ENCODE data around the gene CDKAL1.

The CDKAL1 gene

DNA sequence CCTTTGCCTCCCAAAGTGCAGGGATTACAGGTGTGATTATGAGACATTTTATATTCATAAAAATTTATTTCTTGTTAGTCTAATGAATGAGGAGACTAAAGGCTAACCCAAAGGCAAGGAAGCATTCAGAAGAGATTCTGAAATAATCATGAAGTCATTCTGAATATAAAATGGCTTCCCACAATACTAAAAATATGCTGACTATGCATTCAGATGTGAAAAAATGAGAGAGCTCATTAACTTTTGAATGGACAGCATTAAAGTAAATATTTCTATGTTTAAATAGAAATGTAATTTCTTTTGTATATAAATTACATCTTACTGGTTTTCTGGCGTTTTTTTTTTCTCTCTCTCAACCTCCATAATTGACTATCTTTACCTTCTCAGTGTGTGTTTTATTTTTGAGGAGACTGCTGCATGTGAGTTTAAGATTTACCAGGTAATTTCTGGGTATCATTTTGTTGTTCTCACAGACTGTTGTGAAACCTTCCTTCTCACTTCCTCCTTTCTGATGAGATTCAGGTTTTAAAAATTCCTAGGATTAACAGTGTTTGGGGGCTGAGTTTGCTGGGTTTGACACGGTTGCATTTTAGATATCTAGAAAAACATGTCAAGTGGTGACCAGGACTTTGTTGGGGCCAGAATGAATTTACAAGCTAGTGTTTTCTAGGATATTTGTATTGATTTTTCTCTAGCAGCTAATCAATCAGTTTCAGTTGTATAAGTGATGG lies 316.6 kb downstream of the CDKAL1 start:
- H3K27ac ChIP-seq, result no peak overlapping the region
- TF ChIP-seq, protein P1, sequence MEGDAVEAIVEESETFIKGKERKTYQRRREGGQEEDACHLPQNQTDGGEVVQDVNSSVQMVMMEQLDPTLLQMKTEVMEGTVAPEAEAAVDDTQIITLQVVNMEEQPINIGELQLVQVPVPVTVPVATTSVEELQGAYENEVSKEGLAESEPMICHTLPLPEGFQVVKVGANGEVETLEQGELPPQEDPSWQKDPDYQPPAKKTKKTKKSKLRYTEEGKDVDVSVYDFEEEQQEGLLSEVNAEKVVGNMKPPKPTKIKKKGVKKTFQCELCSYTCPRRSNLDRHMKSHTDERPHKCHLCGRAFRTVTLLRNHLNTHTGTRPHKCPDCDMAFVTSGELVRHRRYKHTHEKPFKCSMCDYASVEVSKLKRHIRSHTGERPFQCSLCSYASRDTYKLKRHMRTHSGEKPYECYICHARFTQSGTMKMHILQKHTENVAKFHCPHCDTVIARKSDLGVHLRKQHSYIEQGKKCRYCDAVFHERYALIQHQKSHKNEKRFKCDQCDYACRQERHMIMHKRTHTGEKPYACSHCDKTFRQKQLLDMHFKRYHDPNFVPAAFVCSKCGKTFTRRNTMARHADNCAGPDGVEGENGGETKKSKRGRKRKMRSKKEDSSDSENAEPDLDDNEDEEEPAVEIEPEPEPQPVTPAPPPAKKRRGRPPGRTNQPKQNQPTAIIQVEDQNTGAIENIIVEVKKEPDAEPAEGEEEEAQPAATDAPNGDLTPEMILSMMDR (conservative IDR thresholded peaks at IDR 0.05), result no peak

DNA sequence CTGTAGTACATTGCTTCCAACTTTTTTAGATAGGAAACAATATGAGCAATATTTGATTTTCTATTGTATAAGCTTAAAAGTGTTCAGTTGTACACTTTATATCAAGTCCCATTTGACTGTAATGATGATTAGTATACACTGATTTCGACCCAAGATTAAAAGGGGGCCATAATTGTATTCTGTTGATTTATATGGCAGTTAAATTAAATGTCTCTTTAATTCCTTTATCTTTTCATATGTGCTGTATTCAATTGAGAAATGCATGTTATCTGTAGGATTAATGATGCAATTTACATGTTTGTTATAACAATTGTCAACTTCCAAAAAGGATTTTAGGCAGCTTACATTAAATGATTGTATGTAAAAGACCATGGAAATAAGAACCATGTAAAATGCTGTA lies 317.5 kb downstream of the CDKAL1 start:
- TF ChIP-seq, protein P1 (conservative IDR thresholded peaks at IDR 0.05), result no peak
- no peak overlapping the region for H3K27ac ChIP-seq

DNA sequence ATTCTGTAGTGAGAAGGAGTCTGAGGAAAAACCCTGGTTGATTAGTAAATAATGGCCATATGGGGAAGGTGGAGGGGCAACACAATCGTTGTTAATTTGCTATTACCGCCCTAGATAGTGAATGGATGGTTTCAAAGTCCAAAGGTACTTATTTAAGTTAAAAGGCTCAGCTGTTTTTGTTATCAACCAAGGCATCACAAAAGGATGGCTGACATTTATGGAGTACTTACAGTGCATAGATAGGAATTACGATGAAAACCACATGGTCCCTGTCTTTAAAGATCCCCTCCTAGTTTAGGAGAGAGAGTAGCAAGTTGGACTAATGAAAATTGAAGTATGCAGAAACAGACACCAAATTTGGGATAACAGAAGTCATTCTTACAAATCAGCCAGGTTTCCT lies 319.6 kb downstream of the CDKAL1 start:
- H3K27ac ChIP-seq, result no peak overlapping the region
- TF ChIP-seq, protein P1 (conservative IDR thresholded peaks at IDR 0.05), result no peak

DNA sequence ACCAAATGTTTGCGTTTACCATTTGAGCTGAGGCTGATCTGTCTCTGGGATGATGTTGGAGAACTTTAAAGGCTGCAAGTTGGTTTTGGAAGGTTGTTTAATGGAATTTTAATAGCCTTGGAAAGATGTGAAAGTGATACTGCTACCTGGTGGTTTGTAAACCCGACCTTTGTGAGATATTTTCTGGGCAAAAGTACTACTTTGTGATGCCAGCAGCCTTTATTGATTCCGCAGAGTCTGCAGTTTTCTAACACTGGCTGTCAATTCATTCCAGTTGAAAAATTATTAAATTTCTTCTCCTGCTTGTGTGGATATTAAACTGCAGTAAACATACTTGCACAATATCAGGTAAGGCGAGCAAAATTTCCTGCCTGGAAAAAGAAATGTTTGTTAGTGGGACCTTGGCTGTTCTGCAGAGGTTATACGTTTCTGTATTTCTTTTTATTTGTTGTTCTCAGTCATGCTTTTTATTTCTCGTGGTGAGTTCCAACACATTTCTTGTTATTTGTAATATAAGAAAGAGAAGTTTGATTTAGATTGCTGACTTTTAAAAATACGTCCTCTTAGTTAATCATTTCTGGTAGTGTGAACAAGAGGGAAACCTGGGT lies 322.5 kb downstream of the CDKAL1 start:
- TF ChIP-seq, protein P1 (conservative IDR thresholded peaks at IDR 0.05), result no peak

DNA sequence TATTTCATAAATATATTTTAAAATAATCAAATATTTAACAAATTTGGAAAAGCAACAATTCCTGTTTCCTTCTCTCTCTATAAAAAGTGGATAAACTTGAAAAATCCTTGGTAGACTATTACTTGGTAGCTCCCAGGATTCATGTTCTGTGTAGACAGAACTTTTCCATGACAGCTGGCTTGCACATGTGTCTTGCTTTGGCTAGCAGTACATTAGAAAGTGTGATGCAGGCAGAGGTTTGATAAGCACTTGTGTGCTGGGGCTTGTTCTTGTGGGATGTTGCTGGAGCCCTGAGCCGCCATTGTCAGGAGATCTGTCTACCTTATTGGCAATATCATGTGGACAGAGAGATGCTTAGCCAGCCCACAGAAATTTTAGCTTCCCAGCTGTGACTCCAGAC lies 327.2 kb downstream of the CDKAL1 start:
- TF ChIP-seq, protein P1 (conservative IDR thresholded peaks at IDR 0.05), result no peak
- H3K27ac ChIP-seq, result no peak overlapping the region

More for the DNA sequence above, 322.5 kb downstream of the CDKAL1 start:
- no peak overlapping the region for H3K27ac ChIP-seq

DNA sequence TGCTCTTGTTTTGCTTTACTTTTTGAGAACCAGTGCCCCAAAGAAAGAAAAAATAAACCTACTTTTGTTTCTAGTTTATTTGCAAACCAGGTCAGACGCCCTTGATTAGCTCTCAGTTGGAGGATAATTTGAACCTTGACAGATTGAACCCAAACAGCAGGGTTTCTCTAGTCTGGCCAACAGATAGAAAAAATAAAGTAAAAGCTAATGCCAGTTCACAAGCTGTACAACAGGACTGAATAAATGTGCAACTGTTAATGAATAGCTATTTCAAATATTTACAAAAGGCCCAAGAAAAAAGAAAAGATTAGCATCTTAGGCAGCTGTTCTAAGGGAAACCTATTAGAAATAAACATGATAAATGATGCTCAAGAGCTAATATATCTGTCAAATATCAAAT lies 331.8 kb downstream of the CDKAL1 start:
- TF ChIP-seq, protein P1 (conservative IDR thresholded peaks at IDR 0.05), result no peak
- H3K27ac ChIP-seq, result 0 out of 2 replicates have a peak overlapping the region, but pooled peaks have one; percentile 20

DNA sequence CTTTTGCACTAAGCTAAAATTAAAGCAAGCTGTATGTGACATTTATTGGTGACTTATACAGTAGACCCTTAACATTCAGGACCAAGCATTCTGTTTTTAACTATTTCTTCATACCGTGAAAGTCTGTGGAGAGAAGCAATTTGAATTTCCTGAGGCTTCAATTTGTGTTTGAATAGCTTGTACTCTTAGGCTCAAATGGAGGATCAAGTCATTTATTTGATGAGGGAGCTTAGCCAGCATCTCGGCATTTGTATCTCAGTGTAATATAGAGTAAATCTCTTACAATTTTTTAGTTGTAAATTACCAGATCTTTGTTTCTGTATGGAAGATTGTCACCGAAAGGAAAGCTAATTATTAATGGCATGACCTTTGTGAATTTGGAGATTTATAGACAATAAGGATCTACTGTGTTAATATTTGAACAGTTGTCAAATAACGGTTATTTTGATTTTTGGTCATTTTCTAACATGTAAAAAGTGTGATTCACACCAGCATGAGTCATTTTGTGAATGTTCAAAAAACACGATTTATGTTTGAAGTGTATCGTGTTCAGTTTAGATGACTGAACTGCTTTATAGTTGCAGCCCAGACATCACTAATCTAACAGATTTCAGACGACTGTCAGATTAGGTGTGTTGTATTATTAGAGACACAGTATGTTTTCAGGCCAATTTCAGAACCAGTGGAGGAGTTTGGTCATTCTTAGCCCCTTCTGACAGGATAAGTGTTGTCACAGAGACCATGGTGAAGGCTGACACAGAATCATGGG lies 332.9 kb downstream of the CDKAL1 start:
- no peak overlapping the region for H3K27ac ChIP-seq

More for the DNA sequence above, 332.9 kb downstream of the CDKAL1 start:
- TF ChIP-seq, protein P1 (conservative IDR thresholded peaks at IDR 0.05), result no peak
